Neural crest cell (in vitro differentiated cells): ENCODE data around the gene PANX2. TPM values are rescaled to one million over a fixed set of nuclear protein-coding genes. Genes with fewer than 3 reads are reported as not detected.

Experiments
- DNase-seq: peaks from one replicate; pipeline ENCODE4 v3.0.0; 2021; ENCODE audit warnings: low read depth, mixed read lengths, low spot score
- H3K27ac Mint-ChIP-seq: one replicate; pipeline ENCODE4 v1.8.0; 2021; ENCODE audit warnings: mild to moderate bottlenecking, mixed read lengths; ENCODE audit not compliant: unreplicated experiment
- H3K27me3 Mint-ChIP-seq: 2 replicates; pipeline ENCODE4 v1.8.0; 2021; ENCODE audit warnings: low read depth, mild to moderate bottlenecking, mixed read lengths
- H3K36me3 Mint-ChIP-seq: 2 replicates; pipeline ENCODE4 v1.8.0; 2021; ENCODE audit warnings: low read depth, mild to moderate bottlenecking, mixed read lengths
- H3K4me1 Mint-ChIP-seq: 2 replicates; pipeline ENCODE4 v1.8.0; 2021; ENCODE audit warnings: mixed read lengths
- H3K4me3 Mint-ChIP-seq: one replicate; pipeline ENCODE4 v1.8.0; 2021; ENCODE audit warnings: mild to moderate bottlenecking, mixed read lengths
- H3K9me3 Mint-ChIP-seq: 2 replicates; pipeline ENCODE4 v1.8.0; 2021; ENCODE audit warnings: mixed read lengths
- CTCF ChIP-seq: fragments of 200-600 bp; sonication (generic); conservative IDR thresholded peaks from 2 replicates; pipeline ENCODE4 v1.5.0; 2021; ENCODE audit warnings: antibody characterized with exemption, mild to moderate bottlenecking
- total RNA-seq: library from RNA; stranded (reverse); gene quantifications from 2 replicates; pipeline ENCODE4 v1.2.1, GENCODE V29; 2021

PANX2 gene
- total RNA-seq, 1 donor from 2014 or later: 2.5 TPM

- H3K27me3 Mint-ChIP-seq: no peaks in the 10 kb centered on the region
- DNase-seq: no peak
- H3K36me3 Mint-ChIP-seq: no peaks in the 10 kb centered on the region
- H3K27ac Mint-ChIP-seq: no peak overlapping the region
- TF ChIP-seq CTCF: no peak
- no peak overlapping the region for H3K4me3 Mint-ChIP-seq
- no peaks in the 10 kb centered on the region for H3K9me3 Mint-ChIP-seq
- peaks cover 12% of the 10 kb centered on the region for H3K4me1 Mint-ChIP-seq
Measured at GRCh38 chr22:50189184-50189848, 18.8 kb downstream of the PANX2 start.

GRCh38 chr22:50189849-50190181 lies 19.3 kb downstream of the PANX2 start:
- H3K27me3 Mint-ChIP-seq: no peaks in the 10 kb centered on the region
- H3K9me3 Mint-ChIP-seq: no peaks in the 10 kb centered on the region
- no peaks in the 10 kb centered on the region for H3K36me3 Mint-ChIP-seq
- peaks cover 12% of the 10 kb centered on the region for H3K4me1 Mint-ChIP-seq
- DNase-seq: no peak
- no peak overlapping the region for H3K27ac Mint-ChIP-seq
- no peak for TF ChIP-seq CTCF
- H3K4me3 Mint-ChIP-seq: no peak overlapping the region

GRCh38 chr22:50190182-50190940 lies 19.8 kb downstream of the PANX2 start:
- Mint-ChIP-seq H3K4me1 (peaks cover 11% of the 10 kb centered on the region), H3K4me3 (no peak overlapping the region), H3K27me3 (no peaks in the 10 kb centered on the region), H3K9me3 (no peaks in the 10 kb centered on the region), H3K36me3 (no peaks in the 10 kb centered on the region), H3K27ac (no peak overlapping the region)
- TF ChIP-seq CTCF: no peak
- DNase-seq: no peak

- H3K4me3 Mint-ChIP-seq: peak overlapping the region; percentile 65
- DNase-seq: no peak
- H3K27me3 Mint-ChIP-seq: no peaks in the 10 kb centered on the region
- H3K4me1 Mint-ChIP-seq: peaks cover 9% of the 10 kb centered on the region
- no peaks in the 10 kb centered on the region for H3K9me3 Mint-ChIP-seq
- no peak overlapping the region for H3K27ac Mint-ChIP-seq
- no peaks in the 10 kb centered on the region for H3K36me3 Mint-ChIP-seq
- no peak for TF ChIP-seq CTCF
Measured at GRCh38 chr22:50190941-50191741, 20.6 kb downstream of the PANX2 start.

- H3K4me1 Mint-ChIP-seq: peaks cover 5% of the 10 kb centered on the region
- H3K4me3 Mint-ChIP-seq: no peak overlapping the region
- DNase-seq: no peak
- H3K27me3 Mint-ChIP-seq: no peaks in the 10 kb centered on the region
- TF ChIP-seq CTCF: no peak
- H3K27ac Mint-ChIP-seq: no peak overlapping the region
- H3K9me3 Mint-ChIP-seq: no peaks in the 10 kb centered on the region
- no peaks in the 10 kb centered on the region for H3K36me3 Mint-ChIP-seq
Measured at GRCh38 chr22:50192436-50193204, 22.1 kb downstream of the PANX2 start.
